HepG2 (cell line): ENCODE data around the gene RPF1. TPM values are rescaled to one million over a fixed set of nuclear protein-coding genes. Genes with fewer than 3 reads are reported as not detected.
A peak's percentile ranks its signal among the peaks of the same experiment; 100 is the strongest.

ENCODE experiments used
- FOSL2 ChIP-seq: sonication (generic); formaldehyde crosslinking; IDR thresholded peaks from 2 replicates; pipeline ENCODE4 v1.4.0; 2020; ENCODE audit warnings: missing genetic modification reagents
- JDP2 ChIP-seq: sonication (generic); formaldehyde crosslinking; IDR thresholded peaks from 2 replicates; pipeline ENCODE4 v1.8.1; 2022; ENCODE audit warnings: missing genetic modification reagents, borderline replicate concordance
- JUND ChIP-seq: sonication (generic); formaldehyde crosslinking; IDR thresholded peaks from 2 replicates; pipeline ENCODE4 v1.8.0; 2022; ENCODE audit warnings: mild to moderate bottlenecking, missing genetic modification reagents
- MIXL1 ChIP-seq: IDR thresholded peaks from 2 replicates; pipeline ENCODE4 v1.6.1; 2016
- NRL ChIP-seq: sonication (generic); formaldehyde crosslinking; IDR thresholded peaks from 2 replicates; pipeline ENCODE4 v1.5.0; 2020; ENCODE audit warnings: missing genetic modification reagents, mild to moderate bottlenecking, moderate library complexity, borderline replicate concordance
- SAP130 ChIP-seq: IDR thresholded peaks from 2 replicates; pipeline ENCODE4 v1.6.1; 2016; ENCODE audit warnings: low read depth
- SPEN ChIP-seq: sonication (generic); formaldehyde crosslinking; IDR thresholded peaks from 2 replicates; pipeline ENCODE4 v1.5.1; 2020; ENCODE audit warnings: low read depth, mild to moderate bottlenecking, missing genetic modification reagents
- TBL1XR1 ChIP-seq: fragments of 150-350 bp; IDR thresholded peaks from 2 replicates; pipeline ENCODE4 v1.6.1; 2014; ENCODE audit warnings: borderline replicate concordance, low read length; ENCODE audit not compliant: partially characterized antibody
- THAP7 ChIP-seq: sonication (generic); formaldehyde crosslinking; IDR thresholded peaks from 2 replicates; pipeline ENCODE4 v1.8.1; 2023; ENCODE audit warnings: mild to moderate bottlenecking, missing genetic modification reagents
- ZNF768 ChIP-seq: sonication (generic); formaldehyde crosslinking; IDR thresholded peaks from 2 replicates; pipeline ENCODE4 v1.4.0; 2020; ENCODE audit warnings: missing genetic modification reagents
- polyA plus RNA-seq, 8 experiments: library from polyadenylated mRNA; depleted of rRNA in 3 of 8; stranded (reverse) in 7 of 8; unstranded in 1 of 8; fragments of >200 nt; fragmentation: Illumina TruSeq in 4 of 8; extraction: Trizol in 4 of 8; gene quantifications; 2 replicates each; pipeline versions ENCODE4 v1.2.1 to v1.2.3, GENCODE V29; 2011 to 2016; ENCODE audit warnings: low read depth in 4 of 8, missing spikeins in 1 of 8, mixed read lengths in 1 of 8; ENCODE audit not compliant: insufficient read depth in 1 of 8
- total RNA-seq, 5 experiments: library from RNA; depleted of rRNA; stranded (reverse); fragments of >200 nt; fragmentation: Illumina TruSeq; extraction: Trizol; gene quantifications; 2 replicates each; pipeline ENCODE4 v1.2.3, GENCODE V29; 2016; ENCODE audit warnings: low read depth in 1 of 5
- TF ChIP-seq, protein P1 (sequence below): sonication (generic); formaldehyde crosslinking; IDR thresholded peaks from 2 replicates; pipeline ENCODE4 v1.9.0; 2021; ENCODE audit warnings: mild to moderate bottlenecking, missing genetic modification reagents
- TF ChIP-seq, protein P2 (sequence below): sonication (generic); formaldehyde crosslinking; conservative IDR thresholded peaks from 2 replicates; pipeline ENCODE4 v1.8.0; 2022; ENCODE audit warnings: mild to moderate bottlenecking, moderate library complexity, missing genetic modification reagents
- TF ChIP-seq, protein P3 (sequence below): IDR thresholded peaks from 2 replicates; pipeline ENCODE4 v1.6.1; 2016; ENCODE audit warnings: mild to moderate bottlenecking, missing biosample characterization, missing genetic modification reagents

The RPF1 gene
- total and polyA plus RNA-seq, 2 of the 13 experiments (the other 11 are each of a cell fraction or from before 2014, with no cell fraction given): 23.0 to 39.0 TPM

DNA sequence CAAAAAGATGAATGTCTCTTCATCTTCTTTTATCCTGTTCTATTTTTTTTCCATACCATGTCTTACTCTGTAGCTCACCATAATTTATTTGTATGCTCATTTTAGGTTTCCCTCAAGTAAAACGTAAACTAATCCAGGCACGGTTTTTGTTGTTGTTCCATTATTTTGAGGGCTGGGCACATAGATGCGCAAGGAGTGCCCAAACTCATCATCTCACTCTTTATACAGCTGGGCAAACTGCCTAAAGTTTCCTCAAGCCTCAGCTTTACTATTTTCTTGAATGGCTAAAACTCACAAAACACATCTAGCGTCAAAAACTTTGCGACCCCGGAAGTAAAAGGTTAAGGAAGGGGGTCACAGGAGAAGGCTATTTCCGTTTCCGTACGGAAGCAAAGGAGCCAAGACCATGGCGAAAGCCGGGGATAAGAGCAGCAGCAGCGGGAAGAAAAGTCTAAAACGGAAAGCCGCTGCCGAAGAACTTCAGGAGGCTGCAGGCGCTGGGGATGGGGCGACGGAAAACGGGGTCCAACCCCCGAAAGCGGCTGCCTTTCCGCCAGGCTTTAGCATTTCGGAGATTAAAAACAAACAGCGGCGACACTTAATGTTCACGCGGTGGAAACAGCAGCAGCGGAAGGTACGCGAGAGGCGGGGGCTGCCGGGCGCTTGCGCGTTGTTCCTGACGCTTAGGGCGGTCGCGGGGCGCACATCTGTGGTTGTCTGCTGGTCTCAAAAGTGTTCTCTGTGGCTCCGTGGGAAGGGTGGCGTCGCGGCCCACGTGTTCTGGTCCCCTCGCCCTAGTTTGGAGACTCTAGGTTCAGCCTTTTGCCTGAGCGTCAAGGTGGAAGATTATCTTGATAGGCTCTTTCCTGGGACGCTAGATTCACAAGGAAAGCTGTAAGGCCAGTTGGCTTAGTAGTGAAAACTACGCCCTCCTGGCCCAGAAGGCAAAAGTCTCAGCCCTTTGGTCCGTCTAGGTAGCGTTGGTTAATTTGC is at the start of gene RPF1 (continued):
- TF ChIP-seq NRL (CRISPR knock-in tag): peak; percentile 34; the same call in 1 of the 2 replicates
- TF ChIP-seq MIXL1 (CRISPR knock-in tag): peak; percentile 38; the same call in 1 of the 2 replicates
- no peak for TF ChIP-seq JUND (CRISPR knock-in tag)
- TF ChIP-seq SPEN (CRISPR knock-in tag): no peak; the same call in 1 of the 2 replicates
- 0 out of 2 replicates have a peak, but pooled peaks have one; percentile 23 for TF ChIP-seq FOSL2 (CRISPR knock-in tag)
- TF ChIP-seq THAP7 (CRISPR knock-in tag): 0 out of 2 replicates have a peak, but pooled peaks have one; percentile 29
- TF ChIP-seq, protein P1, sequence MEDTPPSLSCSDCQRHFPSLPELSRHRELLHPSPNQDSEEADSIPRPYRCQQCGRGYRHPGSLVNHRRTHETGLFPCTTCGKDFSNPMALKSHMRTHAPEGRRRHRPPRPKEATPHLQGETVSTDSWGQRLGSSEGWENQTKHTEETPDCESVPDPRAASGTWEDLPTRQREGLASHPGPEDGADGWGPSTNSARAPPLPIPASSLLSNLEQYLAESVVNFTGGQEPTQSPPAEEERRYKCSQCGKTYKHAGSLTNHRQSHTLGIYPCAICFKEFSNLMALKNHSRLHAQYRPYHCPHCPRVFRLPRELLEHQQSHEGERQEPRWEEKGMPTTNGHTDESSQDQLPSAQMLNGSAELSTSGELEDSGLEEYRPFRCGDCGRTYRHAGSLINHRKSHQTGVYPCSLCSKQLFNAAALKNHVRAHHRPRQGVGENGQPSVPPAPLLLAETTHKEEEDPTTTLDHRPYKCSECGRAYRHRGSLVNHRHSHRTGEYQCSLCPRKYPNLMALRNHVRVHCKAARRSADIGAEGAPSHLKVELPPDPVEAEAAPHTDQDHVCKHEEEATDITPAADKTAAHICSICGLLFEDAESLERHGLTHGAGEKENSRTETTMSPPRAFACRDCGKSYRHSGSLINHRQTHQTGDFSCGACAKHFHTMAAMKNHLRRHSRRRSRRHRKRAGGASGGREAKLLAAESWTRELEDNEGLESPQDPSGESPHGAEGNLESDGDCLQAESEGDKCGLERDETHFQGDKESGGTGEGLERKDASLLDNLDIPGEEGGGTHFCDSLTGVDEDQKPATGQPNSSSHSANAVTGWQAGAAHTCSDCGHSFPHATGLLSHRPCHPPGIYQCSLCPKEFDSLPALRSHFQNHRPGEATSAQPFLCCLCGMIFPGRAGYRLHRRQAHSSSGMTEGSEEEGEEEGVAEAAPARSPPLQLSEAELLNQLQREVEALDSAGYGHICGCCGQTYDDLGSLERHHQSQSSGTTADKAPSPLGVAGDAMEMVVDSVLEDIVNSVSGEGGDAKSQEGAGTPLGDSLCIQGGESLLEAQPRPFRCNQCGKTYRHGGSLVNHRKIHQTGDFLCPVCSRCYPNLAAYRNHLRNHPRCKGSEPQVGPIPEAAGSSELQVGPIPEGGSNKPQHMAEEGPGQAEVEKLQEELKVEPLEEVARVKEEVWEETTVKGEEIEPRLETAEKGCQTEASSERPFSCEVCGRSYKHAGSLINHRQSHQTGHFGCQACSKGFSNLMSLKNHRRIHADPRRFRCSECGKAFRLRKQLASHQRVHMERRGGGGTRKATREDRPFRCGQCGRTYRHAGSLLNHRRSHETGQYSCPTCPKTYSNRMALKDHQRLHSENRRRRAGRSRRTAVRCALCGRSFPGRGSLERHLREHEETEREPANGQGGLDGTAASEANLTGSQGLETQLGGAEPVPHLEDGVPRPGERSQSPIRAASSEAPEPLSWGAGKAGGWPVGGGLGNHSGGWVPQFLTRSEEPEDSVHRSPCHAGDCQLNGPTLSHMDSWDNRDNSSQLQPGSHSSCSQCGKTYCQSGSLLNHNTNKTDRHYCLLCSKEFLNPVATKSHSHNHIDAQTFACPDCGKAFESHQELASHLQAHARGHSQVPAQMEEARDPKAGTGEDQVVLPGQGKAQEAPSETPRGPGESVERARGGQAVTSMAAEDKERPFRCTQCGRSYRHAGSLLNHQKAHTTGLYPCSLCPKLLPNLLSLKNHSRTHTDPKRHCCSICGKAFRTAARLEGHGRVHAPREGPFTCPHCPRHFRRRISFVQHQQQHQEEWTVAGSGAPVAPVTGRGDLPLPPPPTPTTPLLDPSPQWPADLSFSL (CRISPR knock-in tag): no peak
- TF ChIP-seq TBL1XR1: peak; percentile 79
- peak; percentile 88 for TF ChIP-seq SAP130 (CRISPR knock-in tag)
- TF ChIP-seq ZNF768 (CRISPR knock-in tag): peak; percentile 75; the same call in 1 of the 2 replicates
- no peak for TF ChIP-seq JDP2
- TF ChIP-seq, protein P2, sequence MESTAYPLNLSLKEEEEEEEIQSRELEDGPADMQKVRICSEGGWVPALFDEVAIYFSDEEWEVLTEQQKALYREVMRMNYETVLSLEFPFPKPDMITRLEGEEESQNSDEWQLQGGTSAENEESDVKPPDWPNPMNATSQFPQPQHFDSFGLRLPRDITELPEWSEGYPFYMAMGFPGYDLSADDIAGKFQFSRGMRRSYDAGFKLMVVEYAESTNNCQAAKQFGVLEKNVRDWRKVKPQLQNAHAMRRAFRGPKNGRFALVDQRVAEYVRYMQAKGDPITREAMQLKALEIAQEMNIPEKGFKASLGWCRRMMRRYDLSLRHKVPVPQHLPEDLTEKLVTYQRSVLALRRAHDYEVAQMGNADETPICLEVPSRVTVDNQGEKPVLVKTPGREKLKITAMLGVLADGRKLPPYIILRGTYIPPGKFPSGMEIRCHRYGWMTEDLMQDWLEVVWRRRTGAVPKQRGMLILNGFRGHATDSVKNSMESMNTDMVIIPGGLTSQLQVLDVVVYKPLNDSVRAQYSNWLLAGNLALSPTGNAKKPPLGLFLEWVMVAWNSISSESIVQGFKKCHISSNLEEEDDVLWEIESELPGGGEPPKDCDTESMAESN (CRISPR knock-in tag): peak; percentile 37; the same call in 1 of the 2 replicates
- TF ChIP-seq, protein P3, sequence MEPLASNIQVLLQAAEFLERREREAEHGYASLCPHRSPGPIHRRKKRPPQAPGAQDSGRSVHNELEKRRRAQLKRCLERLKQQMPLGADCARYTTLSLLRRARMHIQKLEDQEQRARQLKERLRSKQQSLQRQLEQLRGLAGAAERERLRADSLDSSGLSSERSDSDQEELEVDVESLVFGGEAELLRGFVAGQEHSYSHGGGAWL: no peak
